ENCODE measurements around the gene PAAF1.

Gene PAAF1

DNA sequence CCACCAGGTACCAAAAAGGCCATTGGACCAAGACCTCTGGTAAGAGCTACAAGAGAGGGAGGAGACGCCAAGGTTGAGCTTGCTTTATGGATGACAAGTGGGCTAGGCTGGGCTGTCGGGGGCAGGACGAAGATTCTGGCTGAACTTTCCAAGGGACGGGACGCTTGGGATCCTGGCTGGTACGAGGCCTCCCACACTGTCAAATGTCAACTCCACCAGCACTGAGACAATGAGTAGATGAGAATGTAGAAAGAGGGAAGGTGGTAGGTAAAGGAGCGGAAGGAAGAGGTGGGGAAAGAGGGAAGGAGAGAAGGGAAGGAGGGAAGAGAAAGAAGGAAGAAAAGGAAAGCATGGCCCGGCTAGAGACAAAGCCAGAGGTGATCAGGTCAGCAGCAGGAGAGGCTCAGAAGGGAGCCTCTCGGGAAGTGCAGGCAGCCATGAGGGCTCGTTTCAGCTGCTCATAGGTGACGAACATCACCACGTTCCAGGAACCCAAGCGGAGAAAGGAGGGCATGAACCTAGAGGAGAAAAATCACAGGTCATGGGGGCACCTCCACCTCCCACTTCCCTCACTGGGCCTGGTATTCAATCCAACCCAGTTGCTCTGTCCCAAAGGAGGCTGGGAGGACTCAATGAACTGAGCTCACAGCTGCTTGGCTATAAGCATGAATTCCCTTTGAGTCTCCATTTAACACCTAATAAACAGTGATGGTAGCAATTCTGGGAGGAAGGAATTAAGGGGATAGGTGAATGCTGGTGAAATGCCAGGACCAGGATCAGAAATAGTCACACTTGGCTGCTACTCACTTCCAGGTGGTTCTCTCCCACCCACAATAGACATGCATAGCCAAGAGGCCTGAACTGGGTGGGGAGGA is 98.0 kb downstream of the PAAF1 start:
- no peak for DNase-seq

- DNase-seq, result no peak
These were observed 98.6 kb downstream of the PAAF1 start for GRCh38 chr11:73975479-73975757.

DNA sequence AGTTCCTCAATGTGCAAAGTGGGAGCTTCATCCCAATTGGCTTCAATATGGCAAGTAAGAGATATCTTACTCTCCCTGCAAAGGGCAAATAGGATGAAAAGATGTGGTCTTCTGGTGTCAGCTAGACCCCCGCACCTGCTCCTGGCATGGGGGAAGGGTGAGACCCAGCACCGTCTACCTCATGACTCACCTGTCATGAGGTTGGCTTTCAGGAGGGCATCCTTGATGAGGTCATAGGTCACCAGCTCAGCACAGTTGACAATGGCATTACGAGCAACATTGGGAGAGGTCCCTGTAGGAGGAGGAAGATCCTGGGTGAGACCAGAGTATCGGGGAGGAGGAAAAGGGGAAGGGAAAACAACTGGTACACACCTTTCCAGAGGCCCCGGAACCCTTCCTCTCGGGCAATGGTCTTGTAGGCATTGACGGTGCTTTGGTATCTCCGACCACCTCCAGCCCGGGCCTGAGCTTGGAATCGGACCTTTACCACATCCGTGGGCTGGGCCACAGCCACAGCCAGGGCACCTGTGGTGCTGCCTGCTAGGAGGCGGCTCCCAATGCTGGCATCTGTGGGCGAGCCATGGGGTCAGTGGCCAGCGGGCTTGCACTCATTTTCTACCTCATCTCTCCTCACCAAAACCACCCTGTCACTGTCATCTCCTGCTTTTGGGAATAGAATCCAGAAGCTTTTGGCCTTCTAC is 99.8 kb downstream of the PAAF1 start:
- DNase-seq, result no peak

DNA sequence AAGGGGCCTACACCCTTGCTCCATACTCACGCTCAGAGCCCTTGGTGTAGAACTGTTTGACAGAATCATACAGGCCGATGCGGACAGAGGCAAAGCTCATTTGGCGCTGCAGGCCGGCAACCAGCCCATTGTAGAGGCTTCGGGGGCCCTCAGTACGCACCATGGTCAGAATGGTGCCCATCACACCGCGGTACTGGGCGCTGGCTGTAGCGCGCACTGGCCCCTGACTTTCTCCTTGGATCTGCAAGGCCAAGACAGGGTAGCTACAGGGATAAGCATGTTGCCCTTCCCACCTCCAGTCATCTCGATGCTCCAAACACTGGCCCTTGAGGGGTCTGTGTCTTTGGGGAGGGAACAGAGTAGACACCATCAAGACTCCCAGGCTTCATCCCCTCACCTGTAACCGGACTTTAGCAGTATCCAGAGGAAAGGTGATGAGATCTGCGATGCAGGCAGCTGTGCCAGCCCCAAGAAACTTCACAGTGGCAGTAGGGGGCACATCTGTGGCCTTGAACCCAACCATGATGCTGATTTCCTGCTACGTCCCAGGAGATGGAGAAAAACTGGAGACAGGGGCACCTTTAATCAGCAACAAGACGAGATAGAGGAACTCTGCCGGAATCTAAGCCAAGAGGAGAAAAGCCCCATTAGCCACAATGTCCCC is 101.2 kb downstream of the PAAF1 start:
- no peak for DNase-seq

GRCh38 chr11:73978576-73979086 is 101.8 kb downstream of the PAAF1 start:
- DNase-seq, result no peak

DNA sequence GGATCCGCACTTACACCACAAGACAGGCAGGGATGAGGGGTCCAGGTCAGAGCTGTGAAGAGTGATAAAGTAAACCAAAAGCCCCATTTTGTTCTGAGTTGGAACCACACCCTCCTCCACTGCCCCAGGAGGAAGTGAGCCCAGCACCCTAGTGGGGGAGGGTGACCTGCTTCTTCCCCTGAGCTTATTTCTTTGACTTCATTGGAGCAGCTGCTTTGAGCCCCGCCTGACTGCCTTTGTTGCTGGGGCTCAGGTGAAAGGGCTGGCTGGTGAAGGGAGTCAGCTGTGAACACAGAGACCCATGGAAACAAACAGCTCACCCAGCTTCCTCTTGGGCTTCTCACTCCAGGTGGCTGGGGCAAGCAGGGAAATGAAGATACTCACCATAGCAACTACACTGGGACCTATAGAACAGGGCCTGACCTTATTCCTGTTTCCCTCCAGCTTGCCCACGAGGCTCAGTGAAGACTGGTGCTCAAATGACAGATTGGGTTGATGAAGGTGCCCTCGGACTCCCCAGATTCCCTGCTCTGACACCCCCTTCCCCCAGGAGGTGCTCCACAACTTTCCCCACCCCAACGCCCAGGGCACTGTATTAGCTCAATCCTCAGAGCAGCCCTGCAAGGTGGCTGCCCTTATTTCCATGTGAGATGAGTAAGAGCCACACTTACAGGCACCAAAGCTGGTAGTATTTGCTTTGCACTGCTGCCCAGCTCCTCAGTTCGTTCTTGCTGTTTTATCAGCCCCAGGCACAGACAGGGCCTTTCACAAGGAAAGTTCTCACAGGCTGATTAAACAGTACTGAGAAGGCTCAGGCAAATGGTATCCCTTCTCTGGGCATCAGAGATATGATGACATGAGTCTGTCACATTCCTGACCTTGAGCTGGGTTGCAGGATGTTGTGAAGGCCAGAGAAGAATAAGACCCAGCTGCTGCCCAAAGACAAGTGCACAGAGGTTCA is 103.5 kb downstream of the PAAF1 start:
- no peak for DNase-seq

Data from GOT3 (cell line).